Neural cell (in vitro differentiated cells): ENCODE measurements around the gene COL18A1. TPM values are rescaled to one million over a fixed set of nuclear protein-coding genes. Genes with fewer than 3 reads are reported as not detected.

ENCODE experiments used
- H2AFZ ChIP-seq: fragments of 200-600, 300-800 bp; sonication (generic), shearing (Covaris generic); 2 replicates; pipeline ENCODE4 v1.6.0; 2014; ENCODE audit warnings: low read depth, mild to moderate bottlenecking, antibody characterized with exemption, low read length, moderate library complexity
- H3F3A ChIP-seq: fragments of 200-600 bp; shearing (Covaris generic); 2 replicates; pipeline ENCODE4 v1.6.1; 2016; ENCODE audit warnings: mild to moderate bottlenecking, moderate library complexity, mixed read lengths, antibody characterized with exemption, low read length; ENCODE audit not compliant: insufficient read depth, poor library complexity, severe bottlenecking
- H3K27ac ChIP-seq: fragments of 200-600, 300-800 bp; sonication (generic), shearing (Covaris generic); 2 replicates; pipeline ENCODE4 v1.5.1; 2014; ENCODE audit warnings: mild to moderate bottlenecking, low read length, moderate library complexity
- H3K27me3 ChIP-seq: fragments of 300-800, 200-600 bp; sonication (generic), shearing (Covaris generic); 2 replicates; pipeline ENCODE4 v1.6.0; 2014; ENCODE audit warnings: mild to moderate bottlenecking, low read depth, low read length, moderate library complexity; ENCODE audit not compliant: insufficient read depth
- H3K36me3 ChIP-seq: fragments of 300-800, 200-600 bp; sonication (generic), shearing (Covaris generic); 2 replicates; pipeline ENCODE4 v1.5.1; 2014; ENCODE audit warnings: mild to moderate bottlenecking, antibody characterized with exemption, low read length, moderate library complexity; ENCODE audit not compliant: insufficient read depth
- H3K4me2 ChIP-seq: fragments of 300-800, 200-600 bp; sonication (generic), shearing (Covaris generic); 2 replicates; pipeline ENCODE4 v1.6.0; 2014; ENCODE audit warnings: mild to moderate bottlenecking, low read length
- H3K4me3 ChIP-seq: fragments of 300-800, 200-600 bp; sonication (generic), shearing (Covaris generic); 2 replicates; pipeline ENCODE4 v1.5.1; 2014; ENCODE audit warnings: mild to moderate bottlenecking, low read length, moderate library complexity
- H3K79me2 ChIP-seq: fragments of 200-600 bp; shearing (Covaris generic); replicated peaks from 2 replicates; pipeline ENCODE4 v1.6.0; 2014; ENCODE audit warnings: mild to moderate bottlenecking, low read length, moderate library complexity; ENCODE audit not compliant: insufficient read depth
- H3K9ac ChIP-seq: fragments of 300-800, 200-600 bp; sonication (generic), shearing (Covaris generic); 2 replicates; pipeline ENCODE4 v1.6.1; 2016; ENCODE audit warnings: mild to moderate bottlenecking, low read length, mixed read lengths
- H3K9me2 ChIP-seq: fragments of 200-600 bp; shearing (Covaris generic); 2 replicates; pipeline ENCODE4 v1.6.1; 2016; ENCODE audit warnings: mild to moderate bottlenecking, low read length, mixed read lengths; ENCODE audit not compliant: insufficient read depth
- H3K9me3 ChIP-seq: fragments of 200-600, 300-800 bp; sonication (generic), shearing (Covaris generic); 2 replicates; pipeline ENCODE4 v1.6.1; 2016; ENCODE audit warnings: mild to moderate bottlenecking, mixed run types, low read length, moderate library complexity, mixed read lengths
- H4K20me1 ChIP-seq: fragments of 200-600 bp; shearing (Covaris generic); 2 replicates; pipeline ENCODE4 v1.6.1; 2016; ENCODE audit warnings: mild to moderate bottlenecking, mixed run types; ENCODE audit not compliant: insufficient read depth
- EP300 ChIP-seq: fragments of 450-650 bp; conservative IDR thresholded peaks from 2 replicates; pipeline ENCODE4 v1.6.1; 2014; ENCODE audit warnings: antibody characterized with exemption, mild to moderate bottlenecking, moderate library complexity; ENCODE audit not compliant: poor library complexity, severe bottlenecking
- EZH2 ChIP-seq: fragments of 200-600, 300-800 bp; shearing (Covaris generic), sonication (generic); IDR thresholded peaks from 2 replicates; pipeline ENCODE4 v1.6.1; 2014; ENCODE audit warnings: antibody characterized with exemption, low read length, borderline replicate concordance, mild to moderate bottlenecking; ENCODE audit not compliant: insufficient read depth, poor library complexity, severe bottlenecking
- MXI1 ChIP-seq: fragments of 450-650 bp; conservative IDR thresholded peaks from 2 replicates; pipeline ENCODE4 v1.6.1; 2014; ENCODE audit warnings: antibody characterized with exemption, mild to moderate bottlenecking; ENCODE audit not compliant: poor library complexity, severe bottlenecking
- POLR2AphosphoS5 ChIP-seq: IDR thresholded peaks from 2 replicates; pipeline ENCODE4 v1.6.1; 2012
- RAD21 ChIP-seq: fragments of 450-650 bp; conservative IDR thresholded peaks from 2 replicates; pipeline ENCODE4 v1.6.1; 2014; ENCODE audit warnings: antibody characterized with exemption, mild to moderate bottlenecking, moderate library complexity
- SMC3 ChIP-seq: fragments of 450-650 bp; conservative IDR thresholded peaks from 2 replicates; pipeline ENCODE4 v1.6.1; 2014; ENCODE audit warnings: antibody characterized with exemption, mild to moderate bottlenecking, moderate library complexity; ENCODE audit not compliant: poor library complexity
- TAF1 ChIP-seq: IDR thresholded peaks from 2 replicates; pipeline ENCODE4 v1.6.1; 2012; ENCODE audit warnings: low read depth
- polyA plus RNA-seq: library from polyadenylated mRNA; depleted of rRNA; stranded (reverse); fragments of >200 nt; gene quantifications from 2 replicates; pipeline ENCODE4 v1.2.3, GENCODE V29; 2014
- TF ChIP-seq, protein P1 (sequence below): IDR thresholded peaks from 2 replicates; pipeline ENCODE4 v1.6.1; 2012; ENCODE audit warnings: borderline replicate concordance
- TF ChIP-seq, protein P2 (sequence below): fragments of 450-650 bp; IDR thresholded peaks from 2 replicates; pipeline ENCODE4 v1.5.1; 2014; ENCODE audit warnings: antibody characterized with exemption, mild to moderate bottlenecking, moderate library complexity; ENCODE audit not compliant: poor library complexity, severe bottlenecking

The COL18A1 gene
- polyA plus RNA-seq, 1 donor from 2014 or later = 2.5 TPM

DNA sequence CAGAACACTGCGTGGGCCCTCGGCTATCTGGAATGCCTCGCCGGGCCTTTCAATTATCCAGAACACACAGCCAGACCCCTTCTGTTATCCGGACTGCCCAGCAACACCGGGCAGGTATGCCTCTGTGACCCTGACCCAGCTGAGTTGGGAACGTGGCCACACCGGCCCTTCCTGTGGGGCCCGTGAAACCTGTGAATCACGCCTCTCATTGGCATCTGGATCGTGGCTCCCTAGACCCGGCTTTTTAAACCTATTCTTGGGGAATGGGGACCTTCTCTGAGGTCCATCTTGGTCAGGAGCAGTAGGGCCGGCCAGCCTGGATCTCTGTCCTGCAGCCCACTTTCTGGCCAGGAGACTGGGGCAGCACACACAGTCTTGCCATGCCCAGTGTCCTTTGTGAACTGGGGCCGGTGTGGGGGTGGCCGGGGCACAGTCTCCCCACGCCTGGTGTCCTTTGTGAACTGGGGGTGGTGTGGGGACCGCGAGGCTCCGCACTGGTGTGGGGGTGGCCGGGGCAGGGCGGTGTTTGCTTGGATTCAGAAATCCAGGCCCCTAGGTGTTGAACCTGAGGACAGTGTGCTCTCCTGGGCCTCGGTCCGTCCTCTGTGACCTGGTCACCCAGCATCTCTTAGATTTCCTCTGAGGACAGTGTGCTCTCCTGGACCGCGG lies 11.1 kb downstream of the COL18A1 start:
- TF ChIP-seq, protein P1, sequence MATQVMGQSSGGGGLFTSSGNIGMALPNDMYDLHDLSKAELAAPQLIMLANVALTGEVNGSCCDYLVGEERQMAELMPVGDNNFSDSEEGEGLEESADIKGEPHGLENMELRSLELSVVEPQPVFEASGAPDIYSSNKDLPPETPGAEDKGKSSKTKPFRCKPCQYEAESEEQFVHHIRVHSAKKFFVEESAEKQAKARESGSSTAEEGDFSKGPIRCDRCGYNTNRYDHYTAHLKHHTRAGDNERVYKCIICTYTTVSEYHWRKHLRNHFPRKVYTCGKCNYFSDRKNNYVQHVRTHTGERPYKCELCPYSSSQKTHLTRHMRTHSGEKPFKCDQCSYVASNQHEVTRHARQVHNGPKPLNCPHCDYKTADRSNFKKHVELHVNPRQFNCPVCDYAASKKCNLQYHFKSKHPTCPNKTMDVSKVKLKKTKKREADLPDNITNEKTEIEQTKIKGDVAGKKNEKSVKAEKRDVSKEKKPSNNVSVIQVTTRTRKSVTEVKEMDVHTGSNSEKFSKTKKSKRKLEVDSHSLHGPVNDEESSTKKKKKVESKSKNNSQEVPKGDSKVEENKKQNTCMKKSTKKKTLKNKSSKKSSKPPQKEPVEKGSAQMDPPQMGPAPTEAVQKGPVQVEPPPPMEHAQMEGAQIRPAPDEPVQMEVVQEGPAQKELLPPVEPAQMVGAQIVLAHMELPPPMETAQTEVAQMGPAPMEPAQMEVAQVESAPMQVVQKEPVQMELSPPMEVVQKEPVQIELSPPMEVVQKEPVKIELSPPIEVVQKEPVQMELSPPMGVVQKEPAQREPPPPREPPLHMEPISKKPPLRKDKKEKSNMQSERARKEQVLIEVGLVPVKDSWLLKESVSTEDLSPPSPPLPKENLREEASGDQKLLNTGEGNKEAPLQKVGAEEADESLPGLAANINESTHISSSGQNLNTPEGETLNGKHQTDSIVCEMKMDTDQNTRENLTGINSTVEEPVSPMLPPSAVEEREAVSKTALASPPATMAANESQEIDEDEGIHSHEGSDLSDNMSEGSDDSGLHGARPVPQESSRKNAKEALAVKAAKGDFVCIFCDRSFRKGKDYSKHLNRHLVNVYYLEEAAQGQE = no peak
- TF ChIP-seq EP300 = no peak
- no peak for TF ChIP-seq EZH2
- no peak for TF ChIP-seq POLR2AphosphoS5
- TF ChIP-seq SMC3 = no peak
- TF ChIP-seq, protein P2, sequence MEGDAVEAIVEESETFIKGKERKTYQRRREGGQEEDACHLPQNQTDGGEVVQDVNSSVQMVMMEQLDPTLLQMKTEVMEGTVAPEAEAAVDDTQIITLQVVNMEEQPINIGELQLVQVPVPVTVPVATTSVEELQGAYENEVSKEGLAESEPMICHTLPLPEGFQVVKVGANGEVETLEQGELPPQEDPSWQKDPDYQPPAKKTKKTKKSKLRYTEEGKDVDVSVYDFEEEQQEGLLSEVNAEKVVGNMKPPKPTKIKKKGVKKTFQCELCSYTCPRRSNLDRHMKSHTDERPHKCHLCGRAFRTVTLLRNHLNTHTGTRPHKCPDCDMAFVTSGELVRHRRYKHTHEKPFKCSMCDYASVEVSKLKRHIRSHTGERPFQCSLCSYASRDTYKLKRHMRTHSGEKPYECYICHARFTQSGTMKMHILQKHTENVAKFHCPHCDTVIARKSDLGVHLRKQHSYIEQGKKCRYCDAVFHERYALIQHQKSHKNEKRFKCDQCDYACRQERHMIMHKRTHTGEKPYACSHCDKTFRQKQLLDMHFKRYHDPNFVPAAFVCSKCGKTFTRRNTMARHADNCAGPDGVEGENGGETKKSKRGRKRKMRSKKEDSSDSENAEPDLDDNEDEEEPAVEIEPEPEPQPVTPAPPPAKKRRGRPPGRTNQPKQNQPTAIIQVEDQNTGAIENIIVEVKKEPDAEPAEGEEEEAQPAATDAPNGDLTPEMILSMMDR = no peak
- TF ChIP-seq RAD21 = no peak
- TF ChIP-seq TAF1 = no peak
- TF ChIP-seq MXI1 = no peak
- H3K9me3 ChIP-seq = no peaks in the 10 kb centered on the region
- H3K36me3 ChIP-seq = no peaks in the 10 kb centered on the region
- no peaks in the 10 kb centered on the region for H3K27me3 ChIP-seq
- H3F3A ChIP-seq = no peaks in the 10 kb centered on the region
- H3K27ac ChIP-seq = no peak overlapping the region
- H3K79me2 ChIP-seq = no peaks in the 10 kb centered on the region
- no peak overlapping the region for H3K4me3 ChIP-seq
- no peaks in the 10 kb centered on the region for H3K9me2 ChIP-seq
- no peak overlapping the region for H3K4me2 ChIP-seq
- H2AFZ ChIP-seq = no peak overlapping the region
- H3K9ac ChIP-seq = no peak overlapping the region
- H4K20me1 ChIP-seq = no peaks in the 10 kb centered on the region

DNA sequence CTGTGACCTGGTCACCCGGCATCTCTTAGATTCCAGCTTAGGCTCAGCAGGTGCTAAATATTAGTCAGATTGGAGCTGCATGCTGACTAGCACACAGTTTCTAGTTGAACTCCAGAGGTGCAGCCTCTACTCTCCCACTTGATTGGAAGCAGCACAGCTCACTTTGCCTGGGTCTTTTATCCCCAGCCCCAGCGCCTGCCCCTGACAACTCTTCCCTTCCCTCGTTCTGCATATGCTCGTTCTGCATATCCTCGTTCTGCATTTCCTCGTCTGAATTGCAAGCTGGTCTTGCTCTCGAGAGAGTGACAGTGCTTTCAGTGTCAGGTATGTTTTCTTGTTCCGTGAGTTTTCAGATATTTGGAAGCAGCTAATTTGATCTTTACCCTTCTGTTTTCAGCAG lies 11.7 kb downstream of the COL18A1 start:
- TF ChIP-seq RAD21 = no peak
- TF ChIP-seq SMC3 = no peak
- TF ChIP-seq, protein P2 = no peak
- no peak for TF ChIP-seq EP300
- no peak overlapping the region for H3K27ac ChIP-seq
- H4K20me1 ChIP-seq = no peaks in the 10 kb centered on the region

More for the DNA sequence above, 11.7 kb downstream of the COL18A1 start:
- Histone ChIP-seq H3K9me3 (no peaks in the 10 kb centered on the region), H3K4me2 (no peak overlapping the region), H3K4me3 (no peak overlapping the region), H3F3A (no peaks in the 10 kb centered on the region), H2AFZ (no peak overlapping the region), H3K79me2 (no peaks in the 10 kb centered on the region), H3K9ac (no peak overlapping the region), H3K27me3 (no peaks in the 10 kb centered on the region), H3K9me2 (no peaks in the 10 kb centered on the region), H3K36me3 (no peaks in the 10 kb centered on the region)
